Measurements from ENCODE around the gene CHTOP.

DNA sequence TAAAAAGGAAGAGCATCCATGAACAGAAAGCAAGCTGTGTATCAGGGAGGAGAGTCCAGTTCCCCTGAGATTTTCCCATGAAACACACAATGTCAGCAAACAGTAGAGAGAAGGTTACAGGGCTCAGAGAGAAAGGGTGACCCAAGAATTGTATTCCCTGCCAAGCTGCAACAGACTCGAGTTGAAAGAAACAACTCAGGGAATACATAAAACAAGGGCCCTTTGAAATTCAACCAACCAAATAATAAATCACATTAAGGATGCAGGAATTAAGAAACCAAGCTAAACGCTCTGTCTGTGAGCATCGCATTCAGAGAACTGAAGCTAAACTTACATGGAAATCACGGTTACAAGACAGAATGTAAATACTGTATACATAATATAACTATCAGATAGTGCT, 41.1 kb upstream of the CHTOP start:
- TF ChIP-seq, protein P1, sequence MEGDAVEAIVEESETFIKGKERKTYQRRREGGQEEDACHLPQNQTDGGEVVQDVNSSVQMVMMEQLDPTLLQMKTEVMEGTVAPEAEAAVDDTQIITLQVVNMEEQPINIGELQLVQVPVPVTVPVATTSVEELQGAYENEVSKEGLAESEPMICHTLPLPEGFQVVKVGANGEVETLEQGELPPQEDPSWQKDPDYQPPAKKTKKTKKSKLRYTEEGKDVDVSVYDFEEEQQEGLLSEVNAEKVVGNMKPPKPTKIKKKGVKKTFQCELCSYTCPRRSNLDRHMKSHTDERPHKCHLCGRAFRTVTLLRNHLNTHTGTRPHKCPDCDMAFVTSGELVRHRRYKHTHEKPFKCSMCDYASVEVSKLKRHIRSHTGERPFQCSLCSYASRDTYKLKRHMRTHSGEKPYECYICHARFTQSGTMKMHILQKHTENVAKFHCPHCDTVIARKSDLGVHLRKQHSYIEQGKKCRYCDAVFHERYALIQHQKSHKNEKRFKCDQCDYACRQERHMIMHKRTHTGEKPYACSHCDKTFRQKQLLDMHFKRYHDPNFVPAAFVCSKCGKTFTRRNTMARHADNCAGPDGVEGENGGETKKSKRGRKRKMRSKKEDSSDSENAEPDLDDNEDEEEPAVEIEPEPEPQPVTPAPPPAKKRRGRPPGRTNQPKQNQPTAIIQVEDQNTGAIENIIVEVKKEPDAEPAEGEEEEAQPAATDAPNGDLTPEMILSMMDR (IDR thresholded peaks at IDR 0.05; ENCODE audit: low read depth, low read length, poor library complexity, severe bottlenecking), result no peak
- TF ChIP-seq EZH2phosphoT487 (IDR thresholded peaks at IDR 0.05; ENCODE audit: borderline replicate concordance, low read length), result no peak

Data from DOHH2 (cell line).